ENCODE data around the gene DENND6B.

GRCh38 chr22:50338042-50338573 lies 11.3 kb upstream of the DENND6B start:
- TF ChIP-seq, protein P1, sequence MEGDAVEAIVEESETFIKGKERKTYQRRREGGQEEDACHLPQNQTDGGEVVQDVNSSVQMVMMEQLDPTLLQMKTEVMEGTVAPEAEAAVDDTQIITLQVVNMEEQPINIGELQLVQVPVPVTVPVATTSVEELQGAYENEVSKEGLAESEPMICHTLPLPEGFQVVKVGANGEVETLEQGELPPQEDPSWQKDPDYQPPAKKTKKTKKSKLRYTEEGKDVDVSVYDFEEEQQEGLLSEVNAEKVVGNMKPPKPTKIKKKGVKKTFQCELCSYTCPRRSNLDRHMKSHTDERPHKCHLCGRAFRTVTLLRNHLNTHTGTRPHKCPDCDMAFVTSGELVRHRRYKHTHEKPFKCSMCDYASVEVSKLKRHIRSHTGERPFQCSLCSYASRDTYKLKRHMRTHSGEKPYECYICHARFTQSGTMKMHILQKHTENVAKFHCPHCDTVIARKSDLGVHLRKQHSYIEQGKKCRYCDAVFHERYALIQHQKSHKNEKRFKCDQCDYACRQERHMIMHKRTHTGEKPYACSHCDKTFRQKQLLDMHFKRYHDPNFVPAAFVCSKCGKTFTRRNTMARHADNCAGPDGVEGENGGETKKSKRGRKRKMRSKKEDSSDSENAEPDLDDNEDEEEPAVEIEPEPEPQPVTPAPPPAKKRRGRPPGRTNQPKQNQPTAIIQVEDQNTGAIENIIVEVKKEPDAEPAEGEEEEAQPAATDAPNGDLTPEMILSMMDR (IDR thresholded peaks at IDR 0.05), result no peak
- no peak for TF ChIP-seq POLR2A (IDR thresholded peaks at IDR 0.05)
